Fibroblast of the aortic adventitia (primary cell): ENCODE data around the gene UBE2E2. TPM values are rescaled to one million over a fixed set of nuclear protein-coding genes. Genes with fewer than 3 reads are reported as not detected.

Source experiments
- DNase-seq: peaks from one replicate; pipeline ENCODE4 v3.0.0-alpha.2; 2010; ENCODE audit warnings: low read depth
- H3K4me3 ChIP-seq: 2 replicates; pipeline ENCODE4 v1.5.1; 2011; ENCODE audit warnings: low read depth, mild to moderate bottlenecking, control low read depth, low read length, moderate library complexity
- CTCF ChIP-seq: IDR thresholded peaks from 2 replicates; pipeline ENCODE4 v1.5.1; 2011; ENCODE audit warnings: mild to moderate bottlenecking, low read length, control low read depth, inconsistent platforms; ENCODE audit not compliant: insufficient read depth
- total RNA-seq: library from RNA; depleted of rRNA; stranded (reverse); fragments of >200 nt; gene quantifications from 2 replicates; pipeline ENCODE4 v1.2.3, GENCODE V29; 2012; ENCODE audit warnings: low replicate concordance

UBE2E2 gene
- total RNA-seq, 1 donor = 49.1 TPM

- TF ChIP-seq CTCF = no peak
- no peak for DNase-seq
- H3K4me3 ChIP-seq = no peak overlapping the region
These were observed 294.0 kb downstream of the UBE2E2 start for GRCh38 chr3:23497156-23497555.

GRCh38 chr3:23501201-23501802, 298.2 kb downstream of the UBE2E2 start:
- DNase-seq = peak; percentile 18
- no peak overlapping the region for H3K4me3 ChIP-seq
- no peak for TF ChIP-seq CTCF

GRCh38 chr3:23508464-23508863, 305.3 kb downstream of the UBE2E2 start:
- no peak overlapping the region for H3K4me3 ChIP-seq
- no peak for TF ChIP-seq CTCF
- DNase-seq = no peak

GRCh38 chr3:23518441-23518840, 315.3 kb downstream of the UBE2E2 start:
- no peak overlapping the region for H3K4me3 ChIP-seq
- no peak for DNase-seq
- TF ChIP-seq CTCF = no peak

- no peak for TF ChIP-seq CTCF
- DNase-seq = no peak
- H3K4me3 ChIP-seq = no peak overlapping the region
These were observed 316.4 kb downstream of the UBE2E2 start for GRCh38 chr3:23519314-23520208.

GRCh38 chr3:23527326-23527725, 324.2 kb downstream of the UBE2E2 start:
- no peak for TF ChIP-seq CTCF
- no peak for DNase-seq
- H3K4me3 ChIP-seq = no peak overlapping the region
